Retinal pigment epithelial cell (primary cell): ENCODE measurements around the gene ROM1.

Source experiments
- DNase-seq: peaks from one replicate; pipeline ENCODE4 v3.0.0-alpha.2; 2010; ENCODE audit warnings: low read depth
- H3K4me3 ChIP-seq: 2 replicates; pipeline ENCODE4 v1.5.1; 2011; ENCODE audit warnings: mild to moderate bottlenecking, low read length, control low read depth, moderate library complexity
- CTCF ChIP-seq: conservative IDR thresholded peaks from 2 replicates; pipeline ENCODE4 v1.5.1; 2011; ENCODE audit warnings: low read depth, low read length, control low read depth, inconsistent platforms

Gene ROM1

DNA sequence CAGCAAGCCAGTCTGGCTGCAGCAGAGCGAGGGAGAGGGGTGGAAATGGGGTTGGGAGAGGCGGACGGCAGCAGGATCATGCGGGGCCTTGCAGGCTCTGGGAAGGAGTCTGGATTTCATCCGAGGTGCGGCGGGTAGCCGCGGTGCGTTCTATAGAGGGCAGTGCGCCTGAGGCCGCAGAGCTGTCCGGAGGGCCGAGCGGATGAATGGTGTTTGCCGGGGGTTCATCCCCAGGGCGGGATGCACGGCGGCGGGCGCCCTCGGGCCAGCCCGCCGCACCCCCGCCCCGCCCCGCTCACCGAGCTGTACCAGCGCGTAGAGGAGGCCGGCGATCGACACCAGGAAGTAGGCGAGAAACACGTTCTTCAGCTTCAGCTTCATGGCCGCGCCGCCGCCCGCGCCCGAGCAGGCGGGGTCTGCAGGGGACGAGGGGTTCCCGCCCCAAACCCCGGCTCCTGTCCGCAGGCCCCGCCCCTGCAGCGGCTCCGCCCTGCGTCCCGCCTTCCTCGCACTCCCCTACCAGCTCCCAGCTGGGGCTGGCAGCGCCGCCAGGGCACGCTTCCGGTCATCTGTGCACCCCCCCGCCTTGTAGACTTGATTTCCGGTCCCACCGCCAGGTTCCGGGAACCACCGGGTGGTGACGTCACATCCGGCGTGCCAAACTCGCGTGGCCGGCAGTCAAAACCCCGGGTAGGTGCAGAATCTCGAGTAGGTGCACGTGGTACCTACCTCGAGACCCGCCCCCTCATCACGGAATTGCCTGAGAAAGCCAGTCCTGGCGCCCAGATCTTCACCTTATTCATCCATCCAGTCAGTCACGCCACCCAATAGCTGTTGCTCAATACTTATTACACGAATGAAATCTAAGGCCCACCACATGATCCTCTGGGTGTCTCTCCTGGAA, 8.8 kb downstream of the ROM1 start, which contains the start of gene B3GAT3:
Gene B3GAT3 (minus strand): TSS at position 420 of the 904 bp plus-strand sequence. CDS start 39 bp downstream, at position 381.
- DNase-seq: peak; percentile 96
- peak within 1 kb of the TSS; percentile 78 for H3K4me3 ChIP-seq
- peak; percentile 4 for TF ChIP-seq CTCF

DNA sequence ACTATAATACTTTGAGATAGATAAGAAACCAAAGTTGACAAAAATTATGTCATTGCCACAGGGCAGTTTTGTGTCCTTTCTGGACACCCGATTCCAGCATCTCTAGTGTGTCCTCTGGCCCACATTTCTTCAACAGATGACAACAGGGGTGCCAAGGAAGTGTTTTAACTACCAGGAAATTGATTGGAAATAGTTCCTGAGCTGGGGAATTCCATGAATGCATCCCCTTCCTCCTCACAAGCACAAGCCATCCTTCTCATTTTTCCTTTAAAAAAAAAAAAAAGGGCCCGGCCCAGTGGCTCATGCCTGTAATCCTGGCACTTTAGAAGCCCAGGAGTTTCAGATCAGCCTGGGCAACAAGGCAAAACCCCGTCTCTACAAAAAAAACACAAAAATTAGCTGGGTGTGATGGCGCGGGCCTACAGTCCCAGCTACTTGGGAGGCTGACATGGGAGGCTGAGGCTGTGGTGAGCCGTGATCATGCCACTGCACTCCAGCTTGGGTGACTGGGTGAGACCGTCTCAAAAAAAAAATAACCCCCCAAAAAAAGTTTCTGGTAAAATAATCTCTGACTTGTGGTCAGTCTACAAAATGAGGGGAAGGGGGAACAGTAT, 9.5 kb downstream of the ROM1 start:
- no peak for TF ChIP-seq CTCF
- H3K4me3 ChIP-seq: peak overlapping the region; percentile 31
- no peak for DNase-seq

DNA sequence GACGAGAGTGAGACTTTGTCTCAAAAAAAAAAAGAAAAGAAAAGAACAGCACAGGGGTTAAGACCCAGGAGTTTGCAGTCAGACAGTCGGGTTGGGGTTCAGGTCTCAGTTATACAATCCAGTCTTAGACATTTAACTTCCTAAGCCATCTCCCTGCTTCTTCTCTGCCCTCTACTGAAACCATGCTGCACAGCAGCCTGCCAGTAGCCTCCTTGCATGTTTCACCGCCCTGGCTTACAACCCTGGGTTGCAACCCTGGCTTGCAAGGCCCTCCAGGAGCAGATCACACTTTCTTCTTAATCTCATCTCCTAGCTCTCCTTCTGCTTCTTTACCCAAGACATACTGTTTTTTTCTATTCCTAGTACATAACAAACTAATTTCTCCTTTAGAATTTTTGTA, 14.7 kb downstream of the ROM1 start:
- no peak for TF ChIP-seq CTCF
- no peak overlapping the region for H3K4me3 ChIP-seq
- DNase-seq: no peak

GRCh38 chr11:62632492-62632891, 19.4 kb downstream of the ROM1 start:
- no peak overlapping the region for H3K4me3 ChIP-seq
- no peak for TF ChIP-seq CTCF
- DNase-seq: no peak

DNA sequence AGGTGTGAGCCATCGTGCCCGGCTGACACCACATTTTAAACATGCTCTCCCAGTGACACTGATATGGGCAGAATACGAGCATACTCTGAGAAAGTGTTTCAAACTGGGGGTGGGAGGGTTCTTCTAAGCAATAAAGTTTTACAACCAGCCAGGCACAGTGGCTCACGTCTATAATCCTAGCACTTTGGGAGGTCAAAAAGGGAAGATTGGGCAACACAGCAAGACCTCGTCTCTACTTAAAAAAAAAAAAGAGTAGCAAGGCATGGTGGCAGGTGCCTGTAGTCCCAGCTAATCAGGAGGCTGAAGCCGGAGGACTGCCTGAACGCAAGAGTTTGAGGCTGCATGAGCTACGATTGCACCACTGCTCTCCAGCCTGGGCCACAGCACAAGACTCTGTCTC, 31.2 kb downstream of the ROM1 start:
- no peak overlapping the region for H3K4me3 ChIP-seq
- no peak for DNase-seq
- TF ChIP-seq CTCF: no peak

GRCh38 chr11:62645671-62645945, 32.6 kb downstream of the ROM1 start:
- TF ChIP-seq CTCF: no peak
- DNase-seq: no peak
- peak overlapping the region; percentile 93 for H3K4me3 ChIP-seq
